LHCN-M2 (cell line): ENCODE results near the gene CARS1. TPM values are rescaled to one million over a fixed set of nuclear protein-coding genes. Genes with fewer than 3 reads are reported as not detected.

Source experiments
- DNase-seq: peaks from one replicate; pipeline ENCODE4 v3.0.0-alpha.2; 2012; ENCODE audit warnings: low read depth
- total RNA-seq: library from RNA; depleted of rRNA; stranded (reverse); fragments of >200 nt; gene quantifications from 2 replicates; pipeline ENCODE4 v1.2.3, GENCODE V29; 2014

Gene CARS1
- total RNA-seq, 1 experiment from 2014 or later = 53.3 TPM

DNA sequence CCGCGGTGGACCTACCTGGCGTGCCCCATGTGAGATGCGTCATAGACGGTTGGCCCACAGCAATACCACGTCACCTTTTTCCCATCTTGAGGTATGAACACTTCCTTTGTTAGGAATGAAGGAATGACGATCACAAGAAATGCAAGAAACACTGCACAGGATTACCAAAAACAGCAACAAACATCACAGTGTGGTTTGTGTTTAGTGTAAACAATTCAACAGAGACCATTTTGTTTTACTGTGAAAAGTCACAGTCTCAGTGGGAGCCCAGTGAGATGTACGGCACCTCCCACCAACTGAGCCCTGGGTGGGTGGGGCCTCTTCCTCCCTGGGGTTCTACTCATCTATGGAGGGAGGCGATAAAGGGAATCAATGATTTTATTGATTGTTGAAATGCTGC lies 16.3 kb downstream of the CARS1 start:
- no peak for DNase-seq

DNA sequence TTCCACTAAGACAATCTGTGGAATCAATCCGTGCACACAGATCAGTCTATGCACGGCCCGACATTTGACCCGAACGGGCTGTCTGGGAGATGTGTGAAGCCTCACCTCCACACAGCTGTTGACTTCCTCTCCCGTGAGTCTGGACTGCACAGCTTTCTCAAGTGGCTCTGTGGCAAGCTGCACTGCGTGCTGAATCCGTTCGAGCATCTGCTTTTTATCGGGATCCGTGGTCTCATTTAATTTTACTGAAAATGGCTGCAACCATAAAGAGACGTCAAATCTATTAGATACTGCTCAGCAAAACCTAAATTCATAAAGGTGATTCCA lies 19.3 kb downstream of the CARS1 start:
- no peak for DNase-seq

GRCh38 chr11:3037040-3037944 lies 19.9 kb downstream of the CARS1 start:
- DNase-seq = peak; percentile 64

- no peak for DNase-seq
Observed at GRCh38 chr11:3036419-3036818, 20.8 kb downstream of the CARS1 start.

DNA sequence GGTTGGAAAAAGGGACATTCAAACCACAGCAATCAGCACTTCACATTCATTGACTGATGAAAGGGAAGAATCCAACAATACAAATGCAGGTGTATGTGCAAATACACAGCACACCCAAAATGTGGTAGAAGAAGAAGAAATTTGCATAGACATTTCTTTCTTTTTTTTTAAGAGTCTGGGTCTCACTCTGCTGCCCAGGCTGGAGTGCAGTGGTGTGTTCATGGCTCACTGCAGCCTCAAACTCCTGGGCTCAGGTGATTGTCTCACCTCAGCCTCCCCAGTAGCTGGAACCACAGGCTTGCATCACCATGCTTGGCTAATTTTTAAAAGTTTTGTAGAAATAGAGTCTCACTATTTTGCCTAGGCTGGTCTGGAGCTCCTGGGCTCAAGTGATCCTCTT lies 21.9 kb downstream of the CARS1 start:
- DNase-seq = no peak

GRCh38 chr11:3030289-3031070 lies 26.7 kb downstream of the CARS1 start:
- DNase-seq = no peak

DNA sequence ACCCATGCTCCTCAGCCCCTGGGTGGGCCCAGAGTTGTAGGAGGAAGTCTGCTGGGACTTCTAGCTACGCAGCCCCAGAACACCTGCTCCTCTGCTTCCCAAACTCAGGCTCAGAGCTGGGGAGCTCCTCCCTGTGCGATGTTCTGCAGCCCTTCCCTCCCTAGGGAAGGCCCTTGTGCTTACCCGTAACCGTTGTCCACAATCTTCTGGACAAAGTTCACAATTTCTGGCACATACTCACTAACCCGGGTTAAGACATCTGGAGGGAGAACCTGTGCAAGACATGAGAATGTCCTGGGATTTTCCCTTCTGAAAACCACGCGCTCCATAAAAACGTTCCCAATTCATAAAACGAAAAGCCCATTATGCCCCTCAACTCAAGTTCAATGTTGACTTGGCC lies 28.4 kb downstream of the CARS1 start:
- DNase-seq = no peak

DNA sequence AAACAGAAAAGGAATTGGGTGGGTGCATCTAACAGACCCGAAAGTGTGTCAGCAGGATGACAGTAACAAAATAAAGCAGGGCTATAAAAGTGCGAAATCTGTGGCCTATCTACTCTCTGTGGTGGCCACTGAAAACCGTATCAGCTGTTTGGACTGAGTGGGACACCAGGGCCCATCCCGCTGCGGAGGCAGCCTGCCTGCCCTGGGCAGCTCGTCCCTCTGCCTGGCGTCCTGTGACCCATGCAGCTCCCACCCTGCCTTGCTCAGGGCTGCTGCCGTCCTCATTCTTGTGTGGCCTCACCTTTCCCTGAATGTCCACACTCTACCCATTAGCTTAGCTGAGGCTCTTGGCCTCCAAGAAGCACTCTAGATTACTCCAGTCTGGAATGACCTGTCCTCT lies 30.4 kb downstream of the CARS1 start:
- DNase-seq = no peak

DNA sequence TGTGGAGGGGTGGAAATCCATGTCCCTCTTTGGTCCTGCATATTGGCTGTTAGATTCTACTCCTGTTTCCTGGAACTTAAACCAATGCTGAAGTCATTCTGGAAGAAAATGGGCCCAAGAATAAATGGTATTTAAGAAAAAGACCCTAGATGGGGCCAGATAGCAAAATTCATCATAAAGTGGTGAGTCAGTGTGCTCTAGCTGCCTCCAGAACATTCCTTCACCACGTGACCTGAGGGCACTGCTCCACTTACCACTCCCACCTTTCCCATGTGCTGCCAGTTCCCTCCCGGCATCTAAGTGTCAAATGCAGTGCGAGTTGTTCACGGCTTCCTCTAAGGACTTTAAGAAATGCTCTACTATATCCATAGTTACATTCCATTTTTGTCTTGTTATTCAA lies 34.2 kb downstream of the CARS1 start:
- DNase-seq = peak; percentile 78

GRCh38 chr11:3022300-3022967 lies 34.8 kb downstream of the CARS1 start:
- DNase-seq = peak; percentile 83

- peak; percentile 24 for DNase-seq
Observed at GRCh38 chr11:3021125-3021524, 36.1 kb downstream of the CARS1 start.

GRCh38 chr11:3020011-3020410 lies 37.2 kb downstream of the CARS1 start:
- DNase-seq = no peak

GRCh38 chr11:3018596-3018995 lies 38.6 kb downstream of the CARS1 start:
- DNase-seq = no peak

- no peak for DNase-seq
Observed at GRCh38 chr11:3016861-3017260, 40.4 kb downstream of the CARS1 start.

DNA sequence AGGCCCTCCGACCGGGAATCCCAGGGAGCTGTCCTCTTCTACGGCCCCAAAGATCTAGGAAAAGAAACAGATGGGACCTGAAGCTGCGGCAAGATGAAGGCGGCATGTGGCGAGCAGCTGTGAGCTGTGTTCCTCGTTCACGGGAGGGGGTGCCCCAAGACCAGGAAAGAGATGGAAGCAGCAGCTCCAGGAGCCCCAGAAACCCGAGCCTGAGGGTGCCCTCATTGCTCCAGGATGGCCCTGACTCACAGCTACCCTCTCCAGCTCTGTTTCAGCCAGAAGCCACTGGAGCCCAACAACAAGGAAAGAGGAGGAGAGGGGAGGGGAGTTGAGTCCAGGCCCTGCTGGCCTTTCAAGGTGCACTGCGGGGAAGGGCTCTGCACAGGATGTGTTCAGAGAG lies 41.4 kb downstream of the CARS1 start:
- DNase-seq = no peak

GRCh38 chr11:3014943-3015342 lies 42.3 kb downstream of the CARS1 start:
- no peak for DNase-seq

DNA sequence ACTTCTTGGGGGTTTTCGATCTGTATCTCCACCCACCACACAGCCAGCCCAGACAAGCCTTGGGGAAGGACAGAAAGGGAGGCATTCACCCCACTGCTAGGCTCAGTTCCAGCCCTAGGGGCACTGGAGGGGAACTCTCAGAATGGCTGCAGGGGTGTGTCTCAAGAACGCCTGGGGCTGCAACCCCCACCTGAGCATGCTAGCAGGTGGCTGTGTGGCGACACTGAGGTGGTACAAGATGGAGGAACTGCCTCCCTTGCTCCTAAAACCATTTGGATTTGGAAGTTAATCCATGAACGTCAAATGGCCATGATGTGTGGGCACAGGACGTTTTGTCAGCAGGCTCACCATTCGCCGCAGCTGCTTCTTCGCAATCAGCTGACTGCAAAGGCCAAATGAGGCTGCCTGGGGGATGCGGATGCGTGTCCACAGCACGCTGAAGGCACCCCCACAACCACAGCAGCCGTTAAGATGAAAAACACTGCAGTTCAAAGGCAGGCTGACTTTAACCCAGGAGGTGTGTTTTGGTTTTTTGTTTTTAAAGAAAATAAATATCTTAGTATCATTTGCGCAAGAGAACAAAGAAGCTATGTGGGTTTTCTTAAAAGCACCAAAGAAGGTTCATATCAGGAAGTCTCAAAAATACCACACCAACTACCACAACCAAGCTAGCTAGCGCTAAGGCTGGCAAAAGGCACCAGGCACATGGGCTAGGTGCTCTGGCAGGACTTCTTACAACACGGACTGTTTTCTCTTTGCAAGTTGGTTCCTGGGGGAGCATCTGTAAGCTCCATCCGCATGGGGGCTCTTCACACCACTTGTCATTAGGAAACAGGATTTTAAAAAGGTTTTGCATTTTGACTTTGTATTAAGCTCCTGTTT lies 42.9 kb downstream of the CARS1 start:
- no peak for DNase-seq

- DNase-seq = no peak
Observed at GRCh38 chr11:3011891-3012885, 45.0 kb downstream of the CARS1 start.

DNA sequence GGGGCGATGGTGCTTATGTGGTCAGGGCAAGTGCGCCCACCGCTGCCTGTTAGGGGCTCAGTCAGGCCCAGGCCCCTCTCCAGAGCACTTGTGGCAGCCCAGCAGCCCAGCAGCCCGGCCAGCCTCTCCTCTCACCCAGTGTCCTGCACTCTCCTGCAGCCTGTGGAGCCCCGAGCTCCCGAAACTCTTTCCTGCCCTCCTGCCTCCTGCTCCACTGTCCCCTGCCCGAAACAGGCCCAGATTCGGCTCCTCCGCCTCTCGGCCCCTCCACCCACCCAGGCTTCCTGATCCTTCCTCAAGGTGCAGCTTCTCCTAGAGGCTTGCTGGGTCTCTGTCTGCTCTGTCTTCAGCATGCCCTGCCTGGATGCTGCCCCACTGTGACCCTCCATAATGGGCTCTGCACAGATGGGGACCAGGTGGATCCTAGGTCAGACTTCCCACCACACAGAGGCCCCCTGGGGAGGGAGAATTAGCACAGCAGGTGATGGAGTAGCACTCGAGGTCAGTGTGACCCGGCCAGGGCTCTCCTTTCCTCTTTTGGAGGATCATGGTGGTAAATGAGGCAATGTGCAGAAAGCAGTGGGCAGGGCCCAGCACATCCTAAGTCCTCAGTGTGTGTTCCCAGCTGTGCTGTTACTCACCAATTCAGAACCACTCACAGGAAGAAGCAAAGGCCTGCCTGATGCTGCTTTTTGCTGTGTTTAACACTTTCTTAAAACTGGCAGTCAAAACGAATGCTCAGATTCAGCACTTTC lies 46.5 kb downstream of the CARS1 start:
- peak; percentile 73 for DNase-seq
